ENCODE data around the gene ARHGAP6. TPM values are rescaled to one million over a fixed set of nuclear protein-coding genes. Genes with fewer than 3 reads are reported as not detected.

Gene ARHGAP6
- total RNA-seq, 1 experiment from 2014 or later: 0.07 TPM

- peaks cover 55% of the 10 kb centered on the region in 2 experiments for H3K9me3 Mint-ChIP-seq
- Histone ChIP-seq H4K91ac (ENCODE audit: insufficient read length, low read depth, low read length) (no peak overlapping the region), H4K8ac (replicated peaks; ENCODE audit: insufficient read length, low read depth, low read length) (no peak overlapping the region), H3K4me1 (ENCODE audit: insufficient read depth, low read length) (no peaks in the 10 kb centered on the region; the same call in 1 of the 2 replicates), H3T11ph (ENCODE audit: low read length) (no peak overlapping the region), H4K5ac (ENCODE audit: insufficient read length, low read depth, low read length) (no peak overlapping the region), H3K23me2 (ENCODE audit: insufficient read length, low read depth, low read length, poor library complexity, severe bottlenecking) (no peaks in the 10 kb centered on the region), H2AK5ac (ENCODE audit: insufficient read length, low read length) (no peak overlapping the region), H2BK5ac (ENCODE audit: insufficient read length, low read length) (no peak overlapping the region), H2BK15ac (ENCODE audit: low read depth, low read length) (no peak overlapping the region), H2AFZ (ENCODE audit: low read length) (no peak overlapping the region), H3K79me1 (ENCODE audit: insufficient read depth, low read depth, low read length, poor library complexity, severe bottlenecking) (no peaks in the 10 kb centered on the region), H2BK12ac (ENCODE audit: insufficient read length, low read depth, low read length) (no peak overlapping the region), H3K79me2 (ENCODE audit: insufficient read depth, low read length) (no peaks in the 10 kb centered on the region), H3K9me3 (ENCODE audit: control insufficient read depth, low read depth, low read length) (no peaks in the 10 kb centered on the region), H2BK120ac (ENCODE audit: low read depth, low read length, poor library complexity, severe bottlenecking) (no peak overlapping the region), H3K27me3 (ENCODE audit: insufficient read depth, low read length) (no peaks in the 10 kb centered on the region), H2BK20ac (ENCODE audit: low read depth, low read length, poor library complexity, severe bottlenecking) (no peak overlapping the region), H3K9ac (ENCODE audit: extremely low read depth, insufficient read length, low read length) (no peak overlapping the region), H4K20me1 (ENCODE audit: control insufficient read depth, insufficient read depth, insufficient read length) (no peaks in the 10 kb centered on the region), H3K27ac (ENCODE audit: insufficient read length, low read depth, low read length) (no peak overlapping the region), H3K4me2 (ENCODE audit: insufficient read depth, insufficient read length, low read length) (no peak overlapping the region), H3K14ac (ENCODE audit: insufficient read depth, low read length) (no peak overlapping the region), H3K56ac (ENCODE audit: insufficient read length, low read depth, low read length) (no peak overlapping the region), H3K18ac (ENCODE audit: insufficient read length, low read depth, low read length) (no peak overlapping the region), H3K4ac (ENCODE audit: low read depth, low read length) (no peak overlapping the region), H3K23ac (ENCODE audit: insufficient read length, low read depth, low read length) (no peak overlapping the region)
- no peak for DNase-seq
- TF ChIP-seq CTCF (conservative IDR thresholded peaks at IDR 0.05): no peak
- H3K36me3 Mint-ChIP-seq (ENCODE audit: insufficient read depth in 1 of 3, low read depth in 3 of 3): peaks cover 0 to 3% (median 0%) of the 10 kb centered on the region in 3 experiments; a peak in 1 of 7 replicates
- H3K27me3 Mint-ChIP-seq (ENCODE audit: low read depth): peaks cover 18% of the 10 kb centered on the region
- peaks cover 0 to 3% of the 10 kb centered on the region in 2 experiments; a peak in 2 of 4 replicates for H3K4me1 Mint-ChIP-seq
- no peak overlapping the region for H3K27ac Mint-ChIP-seq
- H3K4me3 Mint-ChIP-seq: no peak overlapping the region
Observed at GRCh38 chrX:11588097-11588496, 77.6 kb downstream of the ARHGAP6 start.

Data from H9 (cell line).